NAMALWA (cell line): ENCODE data around the gene LST1.

Source experiments
- DNase-seq: peaks from one replicate; pipeline ENCODE4 v3.0.0-alpha.2; 2015; ENCODE audit warnings: low spot score

LST1 gene

DNA sequence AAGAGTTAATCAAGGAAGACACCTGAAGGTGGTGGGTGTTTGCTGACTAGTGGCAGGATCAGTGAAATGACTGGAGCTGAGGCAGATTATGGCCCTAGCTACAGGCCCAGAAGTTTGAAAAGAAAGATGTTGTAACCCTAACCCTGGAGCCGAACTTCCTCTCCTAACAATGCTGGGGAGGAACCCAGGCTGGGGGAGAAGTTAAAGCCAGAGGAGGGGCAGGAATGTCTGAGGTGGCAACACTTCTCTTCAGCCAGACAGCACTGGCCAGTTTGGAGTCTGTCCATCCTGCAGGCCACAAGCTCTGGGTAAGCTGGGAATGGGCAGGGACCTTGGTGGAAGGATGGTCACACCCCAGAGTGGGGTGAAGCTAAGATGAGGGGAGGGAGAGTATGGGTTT lies at the start of gene LST1:
Gene LST1 (plus strand): TSS at position 270 of the 400 bp plus-strand sequence. CDS start 1,023 bp downstream, outside the sequence.
- DNase-seq = no peak

DNA sequence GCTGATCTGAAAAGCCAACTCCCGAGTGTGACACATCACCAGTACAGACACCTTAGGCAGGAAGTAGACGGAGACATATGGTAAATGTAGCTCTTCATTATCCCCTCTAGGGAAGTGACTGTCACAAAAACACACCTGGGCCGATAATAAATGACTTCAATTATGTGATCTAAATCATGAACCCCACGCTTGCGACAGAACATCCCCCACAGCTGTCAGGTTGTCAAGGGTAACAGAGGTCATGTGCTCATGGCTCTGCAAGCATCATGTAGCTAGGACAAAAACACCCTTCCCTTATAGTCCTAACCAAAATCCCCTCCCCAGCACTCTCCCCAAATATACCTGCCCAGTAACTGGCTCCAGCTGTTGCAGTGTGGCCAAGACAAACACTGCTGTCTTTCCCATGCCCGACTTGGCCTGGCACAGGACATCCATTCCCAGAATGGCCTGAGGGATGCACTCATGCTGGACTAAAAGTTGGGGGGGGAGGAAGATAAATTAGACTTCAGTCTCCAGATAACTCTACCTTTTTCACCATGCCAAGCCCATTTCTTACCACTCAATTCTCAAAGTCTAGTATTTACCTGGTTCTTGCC lies 47.2 kb upstream of the LST1 start:
- no peak for DNase-seq

DNA sequence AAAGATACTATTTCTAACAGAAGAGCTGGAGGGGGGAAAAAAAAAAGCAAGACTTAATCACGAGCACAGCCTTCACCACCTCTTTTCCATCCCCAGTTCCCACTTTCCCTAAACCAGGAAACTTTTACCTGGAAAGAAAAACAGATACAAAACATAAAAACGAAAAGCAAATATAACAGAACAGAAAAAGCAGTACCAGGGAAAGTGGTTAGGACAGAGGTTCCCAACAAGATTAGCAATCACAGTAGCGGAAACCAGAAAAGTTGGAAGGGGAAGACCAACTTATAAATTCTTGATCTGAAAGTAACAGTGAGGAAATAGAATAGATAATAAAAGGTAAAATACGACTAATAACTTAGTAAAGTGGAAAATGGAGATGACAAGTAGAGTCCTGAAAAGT lies 45.4 kb upstream of the LST1 start:
- no peak for DNase-seq

DNA sequence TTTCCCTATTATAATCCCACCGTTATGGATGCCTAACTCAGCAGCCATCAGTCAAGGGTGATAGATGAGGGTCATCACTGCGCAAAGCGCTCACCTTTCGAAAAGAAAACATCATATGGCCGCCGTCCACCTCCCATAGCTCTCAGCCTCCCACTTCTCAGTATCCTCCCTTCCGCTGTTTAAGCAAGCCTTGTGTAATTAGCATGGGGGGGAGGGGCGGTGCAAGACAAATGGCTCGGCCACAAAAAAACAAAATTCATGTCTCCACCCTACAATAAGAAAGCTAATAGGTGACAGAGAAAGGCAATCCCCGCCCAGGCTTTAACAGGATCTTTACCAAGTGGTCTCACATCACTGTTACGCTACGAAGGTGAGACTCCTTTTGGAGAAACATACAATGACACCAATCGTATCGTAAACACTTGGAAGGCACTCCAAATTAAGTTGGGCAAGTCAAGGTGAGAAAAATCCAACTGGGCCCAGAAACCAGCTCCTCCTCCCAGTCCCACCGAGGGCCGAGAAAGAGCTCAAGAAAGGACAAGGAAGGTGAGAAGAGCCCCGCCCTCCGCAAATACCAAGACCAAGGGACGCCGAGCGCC lies 44.9 kb upstream of the LST1 start:
- peak; percentile 77 for DNase-seq

DNA sequence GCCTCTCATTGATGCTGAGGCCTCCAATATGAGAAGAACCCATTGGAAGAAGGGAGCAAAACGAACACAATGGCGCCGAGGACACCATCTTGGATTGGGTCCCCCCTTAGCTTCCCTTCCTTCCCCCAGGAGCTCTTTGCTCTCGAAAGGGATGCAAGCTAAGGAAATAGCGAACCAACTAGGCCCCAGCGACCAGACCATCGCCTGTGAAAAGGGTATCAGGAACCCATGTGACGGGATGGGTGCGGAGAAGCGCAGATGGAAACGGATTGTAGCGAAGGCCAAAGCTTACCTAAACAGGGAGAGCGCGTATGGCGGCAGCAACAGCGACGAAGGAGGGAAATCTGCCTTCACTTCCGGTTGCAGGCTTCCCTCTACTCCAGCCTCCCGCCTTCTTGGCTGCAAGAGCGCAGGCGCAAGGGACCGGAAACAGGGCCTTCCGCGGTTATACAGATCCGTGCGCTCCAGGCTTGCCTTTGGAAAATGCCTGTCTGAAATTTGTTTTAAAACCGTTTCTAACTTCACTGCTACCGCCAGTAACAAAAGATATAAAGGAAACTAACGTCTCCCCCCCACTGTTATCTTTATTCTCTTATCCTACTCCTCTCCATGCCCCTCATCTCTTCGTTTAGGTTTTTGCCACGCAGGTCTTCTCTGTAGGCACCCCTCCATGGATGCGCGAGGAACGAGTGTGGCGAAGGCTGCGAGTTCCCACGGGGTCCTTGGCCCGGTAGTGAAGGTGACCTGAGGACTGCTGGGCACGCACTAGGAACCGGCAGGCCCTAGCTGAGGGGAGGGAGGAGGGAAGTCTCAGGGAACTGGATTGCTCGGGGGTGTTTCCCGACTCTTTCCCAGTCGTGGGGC lies 44.2 kb upstream of the LST1 start, which contains the start of gene DDX39B:
Gene DDX39B (minus strand): TSS at position 346 of the 864 bp plus-strand sequence. CDS start 1,471 bp downstream, outside the sequence.
- DNase-seq = peak; percentile 97

DNA sequence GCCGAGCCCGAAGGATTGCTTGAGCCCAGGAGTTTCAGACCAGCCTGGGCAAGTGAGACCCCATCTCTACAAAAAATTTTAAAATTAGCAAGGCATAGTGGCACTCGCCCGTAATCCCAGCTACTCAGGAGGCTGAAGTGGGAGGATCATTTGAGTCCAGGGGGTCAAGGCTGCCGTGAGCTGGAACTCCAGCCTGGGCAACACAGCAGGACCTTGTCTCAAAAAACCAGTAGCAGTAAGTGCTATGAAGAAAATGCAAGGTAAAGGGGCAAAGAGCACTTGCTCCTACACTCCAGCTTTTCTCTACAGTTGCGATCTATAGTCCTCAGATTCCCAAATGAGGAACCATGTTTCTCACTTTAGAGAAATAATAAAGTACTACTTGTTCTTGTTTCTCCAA lies 42.4 kb upstream of the LST1 start:
- no peak for DNase-seq

DNA sequence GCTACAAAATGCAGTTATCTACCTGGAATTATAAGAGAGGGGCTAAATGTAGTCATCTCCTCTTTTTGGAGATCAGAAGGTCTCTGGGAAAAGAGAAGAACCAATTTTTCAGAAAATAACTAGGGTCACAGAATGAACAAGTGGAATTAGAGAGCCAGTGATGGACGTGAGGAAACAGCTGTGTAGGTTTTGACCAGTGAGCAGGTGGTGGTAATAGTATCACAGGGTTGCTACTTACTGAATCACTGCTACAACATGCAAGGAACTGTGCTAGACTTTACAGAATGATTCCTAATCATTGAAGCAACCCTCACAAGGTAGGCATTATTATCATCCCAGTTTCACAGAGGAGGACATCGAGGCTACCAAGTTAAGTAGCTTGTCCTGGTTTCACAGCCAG lies 41.4 kb upstream of the LST1 start:
- no peak for DNase-seq

DNA sequence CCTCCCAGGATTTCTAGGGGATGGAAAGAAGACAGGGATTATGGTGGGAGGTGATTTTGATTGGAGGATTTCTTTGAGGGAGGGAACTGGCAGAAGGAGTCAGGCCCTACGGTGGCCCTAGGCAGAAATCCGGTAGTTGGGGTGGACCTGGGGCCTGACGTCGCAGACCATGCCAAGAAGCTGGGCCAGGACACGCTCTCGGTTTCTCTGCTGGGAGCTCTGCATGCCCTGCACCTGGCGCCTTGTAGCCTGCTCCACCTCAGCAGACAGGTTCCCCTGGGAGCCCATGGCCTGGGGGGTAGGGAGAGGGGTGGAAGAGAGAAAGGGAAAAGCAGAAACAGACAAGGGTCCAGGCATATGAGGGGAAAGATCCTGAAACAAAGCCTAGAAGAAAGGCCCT lies 40.8 kb upstream of the LST1 start:
- no peak for DNase-seq

DNA sequence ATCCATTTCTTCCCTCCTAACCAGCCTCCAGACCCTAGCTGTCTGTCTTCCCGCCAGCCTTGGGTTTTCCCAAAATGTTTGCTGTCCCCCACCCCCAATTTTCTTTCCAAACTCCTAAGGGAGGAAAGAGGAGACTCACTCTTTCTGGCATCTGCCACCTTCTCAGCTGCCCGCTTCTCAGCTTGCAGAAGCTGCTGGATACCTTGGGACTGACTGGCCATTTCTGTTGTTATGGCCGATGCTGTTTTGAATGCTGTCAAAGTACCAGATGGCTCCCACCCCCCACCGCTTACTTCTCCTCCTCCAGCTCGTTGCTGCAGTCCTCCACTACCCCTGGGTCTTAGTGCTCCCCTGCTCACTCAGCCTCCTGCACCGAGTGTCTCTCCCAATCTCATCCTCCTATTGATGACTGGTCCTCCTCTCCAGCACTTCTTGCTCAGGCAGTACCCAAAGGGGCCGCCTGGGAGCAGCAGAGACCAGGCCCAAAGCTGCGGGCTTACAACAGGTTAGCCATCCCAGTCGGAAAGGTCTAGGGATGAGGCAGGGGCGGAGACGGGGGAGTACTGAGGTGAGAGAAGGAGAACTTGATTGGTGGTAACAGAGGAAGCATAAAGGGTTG lies 39.6 kb upstream of the LST1 start, which contains the start of gene ATP6V1G2:
Gene ATP6V1G2 (minus strand): TSS at position 270 of the 619 bp plus-strand sequence. CDS start 49 bp downstream, at position 221.
- DNase-seq = peak; percentile 94

DNA sequence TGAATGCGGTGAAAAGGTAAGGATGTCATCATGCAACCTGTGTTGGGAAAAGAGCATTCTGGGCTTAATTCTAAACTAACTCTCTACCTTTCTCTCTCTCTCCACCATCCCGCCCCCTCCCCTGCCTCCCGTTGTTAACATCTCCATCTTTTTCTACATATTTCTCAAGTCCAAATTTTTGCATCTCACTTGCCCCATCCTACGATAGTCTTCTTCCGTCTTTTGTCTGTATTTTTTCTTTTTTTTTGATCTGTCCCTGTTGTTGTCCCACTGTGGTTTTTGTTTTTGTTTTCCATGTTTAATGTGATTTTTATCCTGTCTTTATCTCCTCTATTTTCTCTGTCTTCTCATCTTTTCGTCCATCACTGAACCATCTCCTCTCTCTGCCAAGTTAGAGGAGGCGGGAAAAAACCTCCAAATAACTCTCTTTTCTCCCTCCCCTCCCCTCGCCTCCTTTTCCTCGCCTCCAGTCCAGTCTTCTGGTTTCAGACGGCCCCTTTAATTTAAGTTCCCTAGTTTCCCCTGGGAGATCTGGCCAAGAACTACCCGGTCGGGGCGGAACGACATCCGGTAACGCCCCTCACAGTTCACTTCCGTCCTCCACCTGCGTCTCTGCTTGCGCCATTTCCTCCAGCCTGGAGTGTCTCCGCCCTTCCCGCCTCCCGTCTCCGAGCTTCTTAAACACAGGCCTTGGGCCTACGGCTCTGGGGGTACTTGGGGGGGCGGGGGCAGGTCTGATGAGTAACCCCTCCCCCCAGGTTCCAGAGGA lies 38.9 kb upstream of the LST1 start, which contains the start of gene NFKBIL1:
Gene NFKBIL1 (plus strand): TSS at position 651 of the 769 bp plus-strand sequence. CDS start 87 bp downstream, at position 738.
- DNase-seq = peak; percentile 97

DNA sequence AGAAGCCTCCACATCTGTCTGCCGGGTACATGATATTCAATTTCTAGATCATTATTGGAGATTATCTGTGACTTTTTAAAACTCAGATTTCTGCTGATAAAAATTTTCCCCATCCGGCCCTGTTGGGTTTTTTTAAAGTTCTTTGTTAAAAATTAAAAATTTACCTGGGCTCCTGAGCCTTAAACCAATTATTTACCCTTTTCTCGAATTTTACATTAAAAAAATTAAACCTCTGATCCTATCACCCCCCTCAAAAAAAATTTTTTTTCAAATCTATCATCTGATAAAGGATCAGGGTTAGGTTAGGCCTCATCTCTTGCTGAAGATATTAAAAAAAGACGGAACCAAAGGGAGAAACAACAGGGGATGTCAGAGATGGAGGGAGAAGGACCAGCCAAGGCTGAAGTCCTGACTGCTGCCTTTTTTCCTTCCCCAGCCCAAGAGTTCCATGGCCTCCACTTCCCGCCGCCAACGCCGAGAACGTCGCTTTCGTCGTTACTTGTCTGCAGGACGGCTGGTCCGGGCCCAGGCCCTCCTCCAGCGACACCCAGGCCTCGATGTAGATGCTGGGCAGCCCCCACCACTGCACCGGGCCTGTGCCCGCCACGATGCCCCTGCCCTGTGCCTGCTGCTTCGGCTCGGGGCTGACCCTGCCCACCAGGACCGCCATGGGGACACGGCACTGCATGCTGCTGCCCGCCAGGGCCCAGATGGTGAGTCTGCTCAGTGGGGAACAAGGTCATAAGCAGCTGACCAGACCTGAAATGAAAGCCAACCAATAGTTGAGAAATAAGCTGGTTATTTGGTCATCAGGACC lies 38.1 kb upstream of the LST1 start:
- DNase-seq = peak; percentile 8

DNA sequence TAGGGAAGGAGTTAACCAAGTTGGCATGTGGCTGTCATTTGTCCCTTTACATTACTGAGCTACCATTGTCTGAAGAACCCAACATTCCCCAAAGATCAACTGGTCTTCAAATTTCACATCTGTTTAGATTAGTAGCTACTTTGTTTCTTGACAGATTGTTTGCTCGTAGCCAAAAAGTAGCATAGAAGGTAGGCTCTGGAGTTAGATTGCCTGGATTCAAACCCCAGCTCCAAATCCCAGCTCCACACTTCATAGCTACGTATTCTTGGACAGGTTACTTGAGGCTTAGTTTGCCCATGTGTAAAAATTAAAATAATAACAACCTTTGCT lies 37.6 kb upstream of the LST1 start:
- no peak for DNase-seq

DNA sequence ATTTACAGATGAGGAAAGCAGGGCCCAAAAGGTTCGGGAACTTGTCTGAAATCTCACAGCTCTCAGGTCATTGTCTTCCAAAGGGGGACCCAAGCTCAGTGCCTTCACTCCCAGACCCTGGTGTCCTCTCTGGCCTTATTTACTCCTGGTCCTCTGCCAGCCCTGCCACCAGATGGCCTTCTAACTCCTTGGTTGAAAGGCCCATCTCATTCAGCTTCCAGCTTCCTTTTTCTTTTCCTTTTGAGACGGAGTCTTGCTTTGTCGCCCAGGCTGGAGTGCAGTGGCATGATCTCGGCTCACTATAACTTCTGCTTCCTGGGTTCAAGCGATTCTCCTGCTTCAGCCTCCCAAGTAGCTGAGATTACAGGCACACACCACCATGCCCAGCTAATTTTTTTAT lies 34.7 kb upstream of the LST1 start:
- peak; percentile 82 for DNase-seq

DNA sequence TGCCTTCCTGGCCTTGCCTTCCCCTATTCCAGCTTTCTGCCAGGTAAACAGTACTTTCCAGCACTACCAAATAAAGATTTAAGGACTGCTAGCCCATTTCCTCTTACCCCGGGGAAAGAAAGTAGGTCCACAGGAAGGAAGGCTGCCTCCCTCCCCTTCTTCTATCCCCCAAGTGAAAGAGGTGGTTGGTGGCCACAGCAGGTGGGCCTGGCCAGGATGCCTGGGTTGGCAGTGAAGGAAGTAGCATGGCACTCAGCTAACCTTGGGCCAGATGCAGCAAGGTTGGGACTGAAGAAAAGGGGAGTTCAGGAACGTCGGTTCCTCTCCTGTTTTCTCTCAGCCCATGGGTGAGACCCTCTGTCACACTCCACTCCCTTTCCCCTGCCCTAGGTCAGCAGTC lies 29.8 kb upstream of the LST1 start:
- no peak for DNase-seq

DNA sequence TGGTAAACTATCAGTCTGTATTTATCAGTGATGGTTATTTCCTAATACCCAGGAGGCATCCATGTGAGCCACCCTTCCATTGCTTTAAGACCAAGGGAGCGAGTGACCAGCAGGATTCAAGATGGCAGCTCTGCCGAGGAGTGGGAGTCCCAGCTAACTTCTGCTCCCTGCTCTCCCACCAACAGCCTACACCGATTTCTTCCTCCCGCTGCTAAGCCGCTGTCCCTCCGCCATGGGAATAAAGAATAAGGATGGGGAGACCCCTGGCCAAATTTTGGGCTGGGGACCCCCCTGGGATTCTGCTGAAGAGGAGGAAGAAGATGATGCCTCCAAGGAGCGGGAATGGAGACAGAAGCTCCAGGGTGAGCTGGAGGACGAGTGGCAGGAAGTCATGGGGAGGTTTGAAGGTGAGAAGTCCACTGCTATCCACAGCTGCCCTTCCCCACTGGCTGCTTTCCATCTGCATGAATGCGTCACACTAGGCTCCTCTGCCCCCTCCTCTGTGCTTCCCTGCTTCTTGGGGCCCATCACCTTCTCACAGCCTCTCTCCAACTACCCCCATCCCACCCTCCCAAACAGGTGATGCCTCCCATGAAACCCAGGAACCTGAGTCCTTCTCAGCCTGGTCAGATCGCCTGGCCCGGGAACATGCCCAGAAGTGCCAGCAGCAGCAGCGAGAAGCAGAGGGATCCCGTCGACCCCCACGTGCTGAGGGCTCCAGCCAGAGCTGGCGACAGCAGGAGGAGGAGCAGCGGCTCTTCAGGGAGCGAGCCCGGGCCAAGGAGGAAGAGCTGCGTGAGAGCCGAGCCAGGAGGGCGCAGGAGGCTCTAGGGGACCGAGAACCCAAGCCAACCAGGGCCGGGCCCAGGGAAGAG lies 28.4 kb upstream of the LST1 start:
- no peak for DNase-seq

DNA sequence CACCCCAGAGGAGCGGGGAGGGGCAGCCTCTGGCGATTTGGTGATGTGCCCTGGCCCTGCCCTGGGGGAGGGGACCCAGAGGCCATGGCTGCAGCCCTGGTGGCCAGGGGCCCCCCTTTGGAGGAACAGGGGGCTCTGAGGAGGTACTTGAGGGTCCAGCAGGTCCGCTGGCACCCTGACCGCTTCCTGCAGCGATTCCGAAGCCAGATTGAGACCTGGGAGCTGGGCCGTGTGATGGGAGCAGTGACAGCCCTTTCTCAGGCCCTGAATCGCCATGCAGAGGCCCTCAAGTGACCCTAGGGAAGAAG lies 27.8 kb upstream of the LST1 start:
- no peak for DNase-seq

DNA sequence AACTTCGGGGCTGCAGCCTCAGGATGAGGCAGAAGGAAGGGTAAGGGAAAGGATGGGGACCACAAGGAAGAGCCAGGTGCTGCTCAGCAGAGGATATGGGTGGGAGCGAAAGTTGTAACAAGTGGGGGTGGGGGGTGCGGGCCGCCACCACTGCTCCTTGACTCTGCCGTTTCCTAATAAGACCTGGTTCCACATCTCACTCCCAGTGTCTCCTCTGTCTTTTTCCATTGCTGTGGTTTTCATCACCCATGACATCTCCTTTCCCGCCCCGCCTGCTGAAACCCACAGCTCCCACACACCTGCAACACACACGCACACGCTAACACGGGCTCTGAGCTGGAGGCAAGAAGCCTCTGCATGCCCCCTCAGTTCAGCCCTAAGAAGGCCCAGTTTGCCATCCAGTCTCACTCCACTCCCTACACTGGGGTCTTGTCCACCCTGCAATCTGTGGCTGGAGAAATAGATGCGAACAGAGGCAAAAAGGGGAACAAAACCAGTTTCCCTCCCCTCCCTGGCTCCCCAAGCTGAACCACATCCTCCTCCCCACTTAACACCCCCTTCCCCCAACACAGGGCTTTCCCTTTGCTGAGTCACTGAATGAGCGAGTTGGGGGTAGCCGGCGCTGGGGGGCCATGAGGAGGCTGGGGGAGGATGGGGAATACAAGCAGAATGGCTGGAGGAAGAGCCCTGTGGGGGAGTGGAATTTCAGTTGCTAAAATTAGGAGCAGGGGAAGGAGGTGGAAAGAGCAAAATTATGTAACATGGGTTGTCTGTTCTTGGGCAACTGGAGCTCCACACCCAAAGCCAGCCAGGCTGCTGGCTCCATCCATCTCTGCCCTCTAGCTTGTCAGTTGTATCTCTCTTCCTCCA lies 27.2 kb upstream of the LST1 start:
- DNase-seq = peak; percentile 64

DNA sequence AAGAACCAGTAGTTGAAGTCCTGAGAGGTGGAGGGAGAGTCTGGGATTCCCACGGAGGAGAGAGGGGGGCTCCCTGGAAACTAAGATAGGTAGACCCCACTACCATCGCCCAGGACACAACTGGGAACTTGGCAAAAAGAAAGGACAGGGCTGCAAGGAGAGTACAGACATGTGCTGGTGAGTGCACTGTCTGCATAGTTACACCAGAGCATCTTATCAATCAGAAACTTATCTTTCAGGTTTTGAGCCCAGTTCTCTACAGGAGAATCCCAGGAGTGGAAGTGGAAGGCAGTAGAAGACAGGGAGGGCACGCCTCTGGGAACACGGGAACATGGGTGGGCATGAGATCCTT lies 26.5 kb upstream of the LST1 start:
- DNase-seq = no peak
